RWPE1 (cell line): ENCODE data around the gene NPIPB2.
"Not testable (repeated sequence)": the region's sequence is repeated elsewhere in the genome, so short reads cannot be mapped to it uniquely, and the experiment has no call there.

Experiments used
- CTCF ChIA-PET: fragments of 350-600 bp; sonication (Branson Sonifier 250); formaldehyde crosslinking; extraction: SDS; loops from one replicate; lab custom pipeline; 2021; lab: Yijun Ruan, JAX
- POLR2A ChIA-PET: fragments of 400-600 bp; formaldehyde crosslinking; extraction: SDS; loops from one replicate; lab custom pipeline; 2020; ENCODE audit warnings: antibody characterized with exemption; ENCODE audit not compliant: low non-redundant PET; lab: Yijun Ruan, JAX
- DNase-seq: peaks from one replicate; pipeline ENCODE4 v3.0.0; 2012; ENCODE audit warnings: low spot score
- H3K27ac ChIP-seq: fragments of 450-650 bp; 2 replicates; pipeline ENCODE4 v1.5.1; 2017
- CTCF ChIP-seq: fragments of 450-650 bp; conservative IDR thresholded peaks from 2 replicates; pipeline ENCODE4 v1.5.1; 2017; ENCODE audit warnings: low read depth, mild to moderate bottlenecking

The NPIPB2 gene

GRCh38 chr16:11979013-11979672 is 37.3 kb upstream of the NPIPB2 start:
- no peak for TF ChIP-seq CTCF
- POLR2A ChIA-PET: no interaction called here
- no peak overlapping the region for H3K27ac ChIP-seq
- CTCF ChIA-PET: interaction anchor here (0.9 kb wide), 1 partner anchor 31 kb away, joined by 3 read pairs; no protein-coding TSS in a partner anchor
- no peak for DNase-seq

GRCh38 chr16:11978080-11978479 is 36.2 kb upstream of the NPIPB2 start:
- CTCF ChIA-PET: interaction anchor here (0.6 to 0.9 kb wide), 3 partner anchors 32 to 1888 kb away, joined by 3 read pairs; no protein-coding TSS in a partner anchor
- peak overlapping the region; percentile 79 for H3K27ac ChIP-seq
- POLR2A ChIA-PET: no interaction called here
- DNase-seq: no peak
- TF ChIP-seq CTCF: no peak

DNA sequence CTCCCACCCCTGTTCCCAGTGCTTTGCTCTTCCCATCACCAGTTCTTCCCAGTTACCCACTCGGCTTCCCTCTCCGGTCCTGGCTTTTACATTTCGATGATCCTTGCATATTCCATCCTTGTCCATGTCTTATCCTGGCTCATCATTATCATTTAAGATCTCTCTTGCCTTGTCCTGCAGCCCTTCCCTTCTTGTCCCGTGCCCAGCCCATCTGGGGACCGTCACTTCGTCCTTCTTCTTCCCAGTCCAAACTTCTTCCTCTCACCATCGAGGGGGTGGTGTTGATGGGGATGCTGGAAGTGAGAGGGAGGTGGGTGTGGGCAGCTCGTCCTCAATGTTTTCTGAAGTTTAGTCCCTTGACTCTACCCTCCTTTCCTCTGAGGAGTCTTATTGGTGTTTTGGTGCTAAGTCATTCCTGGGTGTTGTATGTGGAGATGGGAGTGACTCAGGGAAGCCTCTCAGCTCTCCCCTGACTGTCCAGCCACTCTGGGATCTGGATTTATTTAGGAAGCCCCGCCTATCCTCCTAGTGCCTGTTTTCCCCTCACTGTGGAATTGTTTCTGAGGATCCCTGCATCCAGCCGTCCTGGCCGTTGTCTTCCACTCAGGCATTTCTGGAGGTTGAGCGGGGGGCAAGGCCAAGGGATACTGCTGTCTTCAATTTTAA is 35.7 kb upstream of the NPIPB2 start:
- DNase-seq: peak; percentile 55
- H3K27ac ChIP-seq: peak overlapping the region; percentile 79
- POLR2A ChIA-PET: interaction anchor here (1.2 kb wide), 1 partner anchor 49 kb away, joined by 5 read pairs; no protein-coding TSS in a partner anchor
- CTCF ChIA-PET: interaction anchor here (0.6 to 1.5 kb wide), 3 partner anchors 64 to 1888 kb away, joined by 3 to 14 read pairs (median 3); no protein-coding TSS in a partner anchor
- no peak for TF ChIP-seq CTCF

DNA sequence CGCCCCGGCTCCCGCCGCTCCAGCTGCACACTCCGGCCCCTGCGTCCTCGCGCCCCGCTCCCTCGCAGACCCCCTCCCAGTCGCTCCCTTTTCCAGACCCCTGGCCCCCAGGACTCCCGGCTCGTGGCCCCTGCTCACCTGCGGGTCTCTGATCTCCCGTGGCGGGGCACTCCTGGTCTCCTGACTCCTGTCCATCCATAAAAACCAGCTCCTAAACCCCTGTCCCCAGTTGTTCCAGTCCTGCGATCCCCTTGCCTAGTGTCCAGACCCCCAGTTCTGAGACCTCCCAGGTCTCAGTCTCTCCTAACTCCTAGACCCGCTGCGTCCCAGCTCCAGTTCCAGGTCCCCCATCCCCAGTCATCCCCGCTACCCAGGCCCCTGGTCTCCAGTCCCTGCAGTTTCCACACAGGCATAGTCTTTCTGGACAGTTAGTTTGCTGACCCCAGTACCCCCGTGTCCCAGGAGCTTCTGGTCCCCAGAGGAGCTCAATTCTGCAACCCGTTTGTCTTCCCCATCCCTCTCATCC is 35.1 kb upstream of the NPIPB2 start:
- peak overlapping the region; percentile 79 for H3K27ac ChIP-seq
- peak; percentile 23 for DNase-seq
- POLR2A ChIA-PET: interaction anchor here (0.6 to 1.2 kb wide), 4 partner anchors 18 to 85 kb away, joined by 3 to 5 read pairs (median 5); no protein-coding TSS in a partner anchor
- no peak for TF ChIP-seq CTCF
- CTCF ChIA-PET: interaction anchor here (1.5 kb wide), 1 partner anchor 91 kb away, joined by 14 read pairs; no protein-coding TSS in a partner anchor

- CTCF ChIA-PET: interaction anchor here (0.7 to 1.4 kb wide), 3 partner anchors 57 to 966 kb away, joined by 3 to 10 read pairs (median 3); no protein-coding TSS in a partner anchor
- no peak for TF ChIP-seq CTCF
- no peak for DNase-seq
- H3K27ac ChIP-seq: no peak overlapping the region
- POLR2A ChIA-PET: interaction anchor here (0.6 kb wide), 1 partner anchor 9 kb away, joined by 5 read pairs; no protein-coding TSS in a partner anchor
These were observed 31.2 kb upstream of the NPIPB2 start for GRCh38 chr16:11973070-11973469.

DNA sequence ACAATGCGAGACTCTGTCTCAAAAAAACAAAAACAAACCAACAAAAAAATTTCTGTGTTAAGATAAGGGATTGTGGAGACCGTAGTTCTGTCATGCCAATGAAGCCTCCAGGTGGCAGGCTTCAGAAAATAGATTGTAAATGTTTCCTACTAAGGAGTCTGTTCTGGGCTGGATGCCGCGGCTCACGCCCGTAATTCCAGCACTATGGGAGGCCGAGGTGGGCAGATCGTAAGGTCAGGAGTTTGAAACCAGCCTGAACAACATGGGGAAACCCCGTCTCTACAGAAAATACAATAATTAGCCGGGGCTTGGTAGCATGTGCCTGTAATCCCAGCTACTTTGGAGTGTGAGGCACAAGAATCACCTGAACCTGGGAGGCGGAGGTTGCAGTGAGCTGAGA is 30.3 kb upstream of the NPIPB2 start:
- peak overlapping the region; percentile 14; the same call in 1 of the 2 replicates for H3K27ac ChIP-seq
- ChIA-PET POLR2A (interaction anchor here (0.6 kb wide), 1 partner anchor 11 kb away, joined by 5 read pairs; no protein-coding TSS in a partner anchor), CTCF (interaction anchor here (0.7 to 1.4 kb wide), 3 partner anchors 13 to 965 kb away, joined by 3 to 10 read pairs (median 3); no protein-coding TSS in a partner anchor)
- TF ChIP-seq CTCF: no peak
- DNase-seq: no peak

GRCh38 chr16:11970292-11970691 is 28.4 kb upstream of the NPIPB2 start:
- POLR2A ChIA-PET, DNase-seq: not testable (repeated sequence)
- CTCF ChIA-PET: interaction anchor here (1.2 kb wide), 1 partner anchor 12 kb away, joined by 3 read pairs; no protein-coding TSS in a partner anchor

More at GRCh38 chr16:11970292-11970691, 28.4 kb upstream of the NPIPB2 start:
- H3K27ac ChIP-seq: not testable (repeated sequence)
